K562 (cell line): ENCODE data around the gene SIGLEC6. TPM values are rescaled to one million over a fixed set of nuclear protein-coding genes. Genes with fewer than 3 reads are reported as not detected.

Source experiments
- CBX1 ChIP-seq: sonication (generic); IDR thresholded peaks from 2 replicates; pipeline ENCODE4 v1.6.1; 2016; ENCODE audit warnings: antibody characterized with exemption, low read depth, mild to moderate bottlenecking
- CHD2 ChIP-seq: IDR thresholded peaks from 2 replicates; pipeline ENCODE4 v1.6.1; 2011; ENCODE audit warnings: low read depth, low read length
- MIER1 ChIP-seq: fragments of 450-650 bp; IDR thresholded peaks from 2 replicates; pipeline ENCODE4 v1.6.1; 2016; ENCODE audit warnings: antibody characterized with exemption, mild to moderate bottlenecking, low read depth
- NBN ChIP-seq: fragments of 450-650 bp; IDR thresholded peaks from 2 replicates; pipeline ENCODE4 v1.6.1; 2016; ENCODE audit warnings: low read depth, mild to moderate bottlenecking
- NFIX ChIP-seq: fragments of 250-450 bp; sonication (Bioruptor Pico); IDR thresholded peaks from 2 replicates; pipeline ENCODE4 v1.4.0; 2020; ENCODE audit warnings: low read depth, mild to moderate bottlenecking, moderate library complexity
- POLR2H ChIP-seq: IDR thresholded peaks from 2 replicates; pipeline ENCODE4 v1.6.1; 2016; ENCODE audit warnings: missing genetic modification characterization, low read depth, mild to moderate bottlenecking, control low read depth, missing compliant biosample characterization, moderate library complexity
- PRMT5 ChIP-seq: sonication (generic); formaldehyde crosslinking; IDR thresholded peaks from 2 replicates; pipeline ENCODE4 v1.5.0; 2020; ENCODE audit warnings: missing genetic modification reagents
- RBM39 ChIP-seq: fragments of 200-400 bp; formaldehyde crosslinking; optimal IDR thresholded peaks from 2 replicates; pipeline ENCODE3; 2018; ENCODE audit warnings: low read depth, low read length
- SNRNP70 ChIP-seq: fragments of 200-400 bp; formaldehyde crosslinking; optimal IDR thresholded peaks from 2 replicates; pipeline ENCODE3; 2017; ENCODE audit warnings: low read depth, low read length
- SPI1 ChIP-seq: IDR thresholded peaks from 2 replicates; pipeline ENCODE4 v1.6.1; 2011; ENCODE audit warnings: low read depth, low read length, control low read depth, borderline replicate concordance
- SRSF7 ChIP-seq: fragments of 200-400 bp; formaldehyde crosslinking; optimal IDR thresholded peaks from 2 replicates; pipeline ENCODE3; 2017; ENCODE audit warnings: mild to moderate bottlenecking, low read depth, low read length
- ZBTB17 ChIP-seq: fragments of 450-650 bp; formaldehyde crosslinking; IDR thresholded peaks from 2 replicates; pipeline ENCODE4 v1.4.0; 2020; ENCODE audit warnings: mild to moderate bottlenecking
- ZC3H8 ChIP-seq: fragments of 450-650 bp; IDR thresholded peaks from 2 replicates; pipeline ENCODE4 v1.6.1; 2017
- ZHX1 ChIP-seq: fragments of 150-350 bp; conservative IDR thresholded peaks from 2 replicates; pipeline ENCODE4 v1.6.1; 2014; ENCODE audit warnings: low read length
- ZNF140 ChIP-seq: fragments of 250-450 bp; sonication (Bioruptor Pico); IDR thresholded peaks from 2 replicates; pipeline ENCODE4 v1.8.0; 2021; ENCODE audit warnings: moderate library complexity, mild to moderate bottlenecking, inconsistent platforms
- ZNF717 ChIP-seq: fragments of 250-450 bp; sonication (Bioruptor Pico); IDR thresholded peaks from 2 replicates; pipeline ENCODE4 v1.5.0; 2021
- ZNF785 ChIP-seq: fragments of 250-450 bp; sonication (Bioruptor Pico); IDR thresholded peaks from 2 replicates; pipeline ENCODE4 v1.4.0; 2020; ENCODE audit warnings: mild to moderate bottlenecking
- ZNF79 ChIP-seq: fragments of 250-450 bp; sonication (Bioruptor Pico); IDR thresholded peaks from 2 replicates; pipeline ENCODE4 v1.4.0; 2020; ENCODE audit warnings: low read depth, mild to moderate bottlenecking, moderate library complexity
- polyA plus RNA-seq, 8 experiments: library from polyadenylated mRNA; depleted of rRNA in 4 of 8; stranded (reverse) in 5 of 8; unstranded in 3 of 8; fragments of >200 nt; fragmentation: Nextera tagmentation in 2 of 8; fragmentation: Illumina TruSeq in 1 of 8; extraction: Ambion mirVana in 2 of 8; extraction: Trizol in 1 of 8; gene quantifications; 2 replicates each; pipeline versions ENCODE4 v1.2.1 to v1.2.3, GENCODE V29; 2011 to 2014; ENCODE audit warnings: inconsistent platforms in 1 of 8, missing spikeins in 1 of 8
- total RNA-seq, 7 experiments: library from RNA; depleted of rRNA in 6 of 7; stranded (reverse); fragments of >200 nt in 6 of 7; fragmentation: Illumina TruSeq in 2 of 7; extraction: Trizol in 2 of 7; gene quantifications; 2 replicates each; pipeline versions ENCODE4 v1.2.1 to v1.2.3, GENCODE V29; 2011 to 2021; ENCODE audit warnings: low replicate concordance in 1 of 7
- TF ChIP-seq, protein P1 (sequence below): sonication (generic); formaldehyde crosslinking; IDR thresholded peaks from 2 replicates; pipeline ENCODE4 v1.8.0; 2023; ENCODE audit warnings: missing genetic modification reagents, mild to moderate bottlenecking, borderline replicate concordance
- TF ChIP-seq, protein P2 (sequence below): fragments of 250-450 bp; sonication (Bioruptor Pico); IDR thresholded peaks from 2 replicates; pipeline ENCODE4 v1.8.0; 2022; ENCODE audit warnings: inconsistent platforms

The SIGLEC6 gene
- total and polyA plus RNA-seq, 9 of the 15 experiments (the other 6 are each of a cell fraction or from before 2014, with no cell fraction given): 0.03 to 17.5 (median 0.71) TPM

DNA sequence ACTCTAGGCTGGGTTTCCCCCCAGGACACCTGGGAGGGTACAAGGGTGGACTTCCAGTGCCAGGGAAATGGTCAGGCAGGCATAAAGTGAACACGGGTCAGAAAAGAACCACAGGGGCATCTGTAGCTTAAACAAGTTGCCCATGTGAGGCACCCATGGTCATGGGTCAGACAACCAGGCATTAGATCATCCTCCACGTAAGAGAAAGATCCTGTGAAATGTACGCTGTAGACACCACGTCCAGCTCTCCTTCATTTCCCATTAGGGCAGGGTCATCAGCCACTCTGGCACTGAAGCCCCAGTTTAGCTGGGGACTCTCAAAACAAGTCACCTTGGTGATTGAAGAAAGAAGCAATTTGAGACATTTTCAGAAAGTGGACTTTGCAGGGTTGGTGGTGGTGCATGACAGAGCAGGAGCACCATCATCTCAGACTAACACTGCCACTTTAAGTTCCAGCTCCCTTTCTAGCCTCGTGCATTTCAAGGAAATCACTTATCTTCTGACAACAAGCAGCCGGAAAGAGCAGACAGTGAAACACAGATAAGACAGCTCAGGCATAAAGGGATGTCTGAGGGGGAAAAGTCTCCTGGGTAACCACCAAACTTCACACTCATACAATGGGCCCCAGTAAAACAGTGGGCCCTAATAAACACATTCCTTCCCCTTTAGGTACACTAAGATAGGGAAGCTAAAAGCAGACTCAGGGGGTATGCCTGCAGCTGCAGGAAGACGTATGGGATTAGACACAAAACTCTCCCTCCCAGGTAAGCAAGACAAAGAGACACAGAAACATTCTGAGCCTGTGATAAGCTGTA is 16.1 kb upstream of the SIGLEC6 start (continued):
- TF ChIP-seq, protein P1, sequence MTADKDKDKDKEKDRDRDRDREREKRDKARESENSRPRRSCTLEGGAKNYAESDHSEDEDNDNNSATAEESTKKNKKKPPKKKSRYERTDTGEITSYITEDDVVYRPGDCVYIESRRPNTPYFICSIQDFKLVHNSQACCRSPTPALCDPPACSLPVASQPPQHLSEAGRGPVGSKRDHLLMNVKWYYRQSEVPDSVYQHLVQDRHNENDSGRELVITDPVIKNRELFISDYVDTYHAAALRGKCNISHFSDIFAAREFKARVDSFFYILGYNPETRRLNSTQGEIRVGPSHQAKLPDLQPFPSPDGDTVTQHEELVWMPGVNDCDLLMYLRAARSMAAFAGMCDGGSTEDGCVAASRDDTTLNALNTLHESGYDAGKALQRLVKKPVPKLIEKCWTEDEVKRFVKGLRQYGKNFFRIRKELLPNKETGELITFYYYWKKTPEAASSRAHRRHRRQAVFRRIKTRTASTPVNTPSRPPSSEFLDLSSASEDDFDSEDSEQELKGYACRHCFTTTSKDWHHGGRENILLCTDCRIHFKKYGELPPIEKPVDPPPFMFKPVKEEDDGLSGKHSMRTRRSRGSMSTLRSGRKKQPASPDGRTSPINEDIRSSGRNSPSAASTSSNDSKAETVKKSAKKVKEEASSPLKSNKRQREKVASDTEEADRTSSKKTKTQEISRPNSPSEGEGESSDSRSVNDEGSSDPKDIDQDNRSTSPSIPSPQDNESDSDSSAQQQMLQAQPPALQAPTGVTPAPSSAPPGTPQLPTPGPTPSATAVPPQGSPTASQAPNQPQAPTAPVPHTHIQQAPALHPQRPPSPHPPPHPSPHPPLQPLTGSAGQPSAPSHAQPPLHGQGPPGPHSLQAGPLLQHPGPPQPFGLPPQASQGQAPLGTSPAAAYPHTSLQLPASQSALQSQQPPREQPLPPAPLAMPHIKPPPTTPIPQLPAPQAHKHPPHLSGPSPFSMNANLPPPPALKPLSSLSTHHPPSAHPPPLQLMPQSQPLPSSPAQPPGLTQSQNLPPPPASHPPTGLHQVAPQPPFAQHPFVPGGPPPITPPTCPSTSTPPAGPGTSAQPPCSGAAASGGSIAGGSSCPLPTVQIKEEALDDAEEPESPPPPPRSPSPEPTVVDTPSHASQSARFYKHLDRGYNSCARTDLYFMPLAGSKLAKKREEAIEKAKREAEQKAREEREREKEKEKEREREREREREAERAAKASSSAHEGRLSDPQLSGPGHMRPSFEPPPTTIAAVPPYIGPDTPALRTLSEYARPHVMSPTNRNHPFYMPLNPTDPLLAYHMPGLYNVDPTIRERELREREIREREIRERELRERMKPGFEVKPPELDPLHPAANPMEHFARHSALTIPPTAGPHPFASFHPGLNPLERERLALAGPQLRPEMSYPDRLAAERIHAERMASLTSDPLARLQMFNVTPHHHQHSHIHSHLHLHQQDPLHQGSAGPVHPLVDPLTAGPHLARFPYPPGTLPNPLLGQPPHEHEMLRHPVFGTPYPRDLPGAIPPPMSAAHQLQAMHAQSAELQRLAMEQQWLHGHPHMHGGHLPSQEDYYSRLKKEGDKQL (CRISPR knock-in tag): no peak
- no peak for TF ChIP-seq ZC3H8
- no peak for TF ChIP-seq CHD2
- TF ChIP-seq SNRNP70: no peak
- TF ChIP-seq CBX1: no peak
- TF ChIP-seq SPI1: no peak
- TF ChIP-seq ZNF717: no peak
- no peak for TF ChIP-seq NFIX
- peak; percentile 87; the same call in 1 of the 2 replicates for TF ChIP-seq NBN
- no peak for TF ChIP-seq MIER1
- TF ChIP-seq, protein P2, sequence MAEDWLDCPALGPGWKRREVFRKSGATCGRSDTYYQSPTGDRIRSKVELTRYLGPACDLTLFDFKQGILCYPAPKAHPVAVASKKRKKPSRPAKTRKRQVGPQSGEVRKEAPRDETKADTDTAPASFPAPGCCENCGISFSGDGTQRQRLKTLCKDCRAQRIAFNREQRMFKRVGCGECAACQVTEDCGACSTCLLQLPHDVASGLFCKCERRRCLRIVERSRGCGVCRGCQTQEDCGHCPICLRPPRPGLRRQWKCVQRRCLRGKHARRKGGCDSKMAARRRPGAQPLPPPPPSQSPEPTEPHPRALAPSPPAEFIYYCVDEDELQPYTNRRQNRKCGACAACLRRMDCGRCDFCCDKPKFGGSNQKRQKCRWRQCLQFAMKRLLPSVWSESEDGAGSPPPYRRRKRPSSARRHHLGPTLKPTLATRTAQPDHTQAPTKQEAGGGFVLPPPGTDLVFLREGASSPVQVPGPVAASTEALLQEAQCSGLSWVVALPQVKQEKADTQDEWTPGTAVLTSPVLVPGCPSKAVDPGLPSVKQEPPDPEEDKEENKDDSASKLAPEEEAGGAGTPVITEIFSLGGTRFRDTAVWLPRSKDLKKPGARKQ: no peak
- TF ChIP-seq ZBTB17 (CRISPR knock-in tag): 0 out of 2 replicates have a peak, but pooled peaks have one; percentile 53
- no peak for TF ChIP-seq ZHX1
- no peak for TF ChIP-seq ZNF785
- TF ChIP-seq ZNF140 (CRISPR knock-in tag): no peak
- no peak for TF ChIP-seq SRSF7
- TF ChIP-seq POLR2H (tag): peak; percentile 85
- TF ChIP-seq PRMT5 (CRISPR knock-in tag): no peak
- TF ChIP-seq ZNF79 (CRISPR knock-in tag): no peak
- TF ChIP-seq RBM39: no peak
